Astrocyte (in vitro differentiated cells and primary cell): Measurements from ENCODE around the gene CPED1. TPM values are rescaled to one million over a fixed set of nuclear protein-coding genes. Genes with fewer than 3 reads are reported as not detected.

Source experiments
- DNase-seq: peaks from one replicate; pipeline ENCODE4 v3.0.0-alpha.2; 2010; ENCODE audit warnings: low read depth
- FAIRE-seq: peaks from 2 replicates; lab custom pipeline; 2011; peaks lifted over from hg19 to GRCh38; lab: Jason Lieb, UNC
- H2AFZ ChIP-seq: 2 replicates; pipeline ENCODE4 v1.6.0; 2012; ENCODE audit warnings: low read depth, low read length, inconsistent platforms
- H3K27ac ChIP-seq: 2 replicates; pipeline ENCODE4 v1.5.1; 2011; ENCODE audit warnings: low read depth, low read length, inconsistent platforms
- H3K27me3 ChIP-seq: 2 replicates; pipeline ENCODE4 v1.6.0; 2011; ENCODE audit warnings: low read length, inconsistent platforms; ENCODE audit not compliant: insufficient read depth
- H3K36me3 ChIP-seq: 2 replicates; pipeline ENCODE4 v1.5.1; 2011; ENCODE audit warnings: low read length, inconsistent platforms; ENCODE audit not compliant: insufficient read depth
- H3K4me1 ChIP-seq: 2 replicates; pipeline ENCODE4 v1.5.1; 2011; ENCODE audit warnings: low read length, inconsistent platforms; ENCODE audit not compliant: insufficient read depth
- H3K4me2 ChIP-seq: 2 replicates; pipeline ENCODE4 v1.6.0; 2012; ENCODE audit warnings: low read length, inconsistent platforms
- H3K4me3 ChIP-seq: 2 replicates; pipeline ENCODE4 v1.5.1; 2011; ENCODE audit warnings: low read depth, mild to moderate bottlenecking, low read length, inconsistent platforms; ENCODE audit not compliant: insufficient read depth
- H3K79me2 ChIP-seq: 2 replicates; pipeline ENCODE4 v1.6.0; 2012; ENCODE audit warnings: mild to moderate bottlenecking, low read length, inconsistent platforms; ENCODE audit not compliant: insufficient read depth
- H3K9ac ChIP-seq: 2 replicates; pipeline ENCODE4 v1.6.0; 2012; ENCODE audit warnings: mild to moderate bottlenecking, low read length, inconsistent platforms
- H3K9me3 ChIP-seq: 2 replicates; pipeline ENCODE4 v1.5.1; 2012; ENCODE audit warnings: low read depth, mild to moderate bottlenecking, low read length, inconsistent platforms; ENCODE audit not compliant: insufficient read depth
- H4K20me1 ChIP-seq: 2 replicates; pipeline ENCODE4 v1.6.0; 2012; ENCODE audit warnings: low read length, inconsistent platforms; ENCODE audit not compliant: insufficient read depth
- H3K27ac Mint-ChIP-seq: one replicate; pipeline ENCODE4 v1.8.0; 2021; ENCODE audit warnings: mild to moderate bottlenecking, mixed read lengths; ENCODE audit not compliant: unreplicated experiment
- H3K27me3 Mint-ChIP-seq: one replicate; pipeline ENCODE4 v1.8.0; 2021; ENCODE audit warnings: low read depth, mixed read lengths; ENCODE audit not compliant: unreplicated experiment
- H3K36me3 Mint-ChIP-seq: one replicate; pipeline ENCODE4 v1.8.0; 2021; ENCODE audit warnings: low read depth, mixed read lengths; ENCODE audit not compliant: unreplicated experiment
- H3K4me1 Mint-ChIP-seq: one replicate; pipeline ENCODE4 v1.8.0; 2021; ENCODE audit warnings: low read depth, mixed read lengths; ENCODE audit not compliant: unreplicated experiment
- H3K4me3 Mint-ChIP-seq: one replicate; pipeline ENCODE4 v1.8.0; 2021; ENCODE audit warnings: mild to moderate bottlenecking, moderate library complexity, mixed read lengths; ENCODE audit not compliant: unreplicated experiment
- H3K9me3 Mint-ChIP-seq: one replicate; pipeline ENCODE4 v1.8.0; 2021; ENCODE audit warnings: mild to moderate bottlenecking, mixed read lengths; ENCODE audit not compliant: unreplicated experiment
- EZH2 ChIP-seq: IDR thresholded peaks from 2 replicates; pipeline ENCODE4 v1.6.1; 2012; ENCODE audit warnings: mild to moderate bottlenecking, low read length, inconsistent platforms; ENCODE audit not compliant: insufficient read depth
- total RNA-seq: library from RNA; stranded (reverse); gene quantifications from 2 replicates; pipeline ENCODE4 v1.2.1, GENCODE V29; 2021
- TF ChIP-seq, protein P1 (sequence below): IDR thresholded peaks from 2 replicates; pipeline ENCODE4 v1.5.1; 2011; ENCODE audit warnings: low read depth, mild to moderate bottlenecking, inconsistent platforms, low read length, moderate library complexity; ENCODE audit not compliant: insufficient read depth

The CPED1 gene
- total RNA-seq, 1 donor from 2014 or later, result 6.1 TPM

DNA sequence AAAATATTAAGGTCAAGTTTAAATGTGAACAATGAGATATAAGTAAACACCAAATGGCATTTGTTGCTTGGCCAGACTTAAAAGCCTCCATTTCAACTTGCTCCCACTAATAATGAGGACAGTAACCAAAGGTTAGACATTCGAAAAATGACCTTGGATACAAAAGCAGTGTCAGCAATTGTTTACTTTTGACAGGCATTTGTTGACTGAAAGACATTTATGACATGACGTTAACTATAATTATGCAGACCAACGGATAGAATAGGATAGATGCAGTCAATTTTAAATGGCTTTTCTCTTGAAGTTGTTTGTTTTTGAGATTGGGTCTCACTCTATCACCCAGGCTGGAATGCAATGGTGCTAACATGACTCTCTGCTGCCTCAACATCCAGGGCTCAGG is 333.9 kb downstream of the CPED1 start:
- no peaks in the 10 kb centered on the region for H3K27me3 ChIP-seq
- Mint-ChIP-seq H3K27me3 (peaks cover 5% of the 10 kb centered on the region), H3K4me1 (peaks cover 3% of the 10 kb centered on the region), H3K27ac (no peak overlapping the region), H3K36me3 (no peaks in the 10 kb centered on the region), H3K4me3 (no peak overlapping the region), H3K9me3 (peaks cover 1% of the 10 kb centered on the region)
- FAIRE-seq (no peak), DNase-seq (no peak)
- no peaks in the 10 kb centered on the region for H4K20me1 ChIP-seq
- no peaks in the 10 kb centered on the region for H3K36me3 ChIP-seq
- no peaks in the 10 kb centered on the region for H3K9me3 ChIP-seq
- H3K27ac ChIP-seq, result no peak overlapping the region
- H3K9ac ChIP-seq, result no peak overlapping the region
- H3K79me2 ChIP-seq, result no peaks in the 10 kb centered on the region
- H2AFZ ChIP-seq, result no peak overlapping the region
- H3K4me1 ChIP-seq, result no peaks in the 10 kb centered on the region
- no peak overlapping the region for H3K4me2 ChIP-seq
- TF ChIP-seq, protein P1, sequence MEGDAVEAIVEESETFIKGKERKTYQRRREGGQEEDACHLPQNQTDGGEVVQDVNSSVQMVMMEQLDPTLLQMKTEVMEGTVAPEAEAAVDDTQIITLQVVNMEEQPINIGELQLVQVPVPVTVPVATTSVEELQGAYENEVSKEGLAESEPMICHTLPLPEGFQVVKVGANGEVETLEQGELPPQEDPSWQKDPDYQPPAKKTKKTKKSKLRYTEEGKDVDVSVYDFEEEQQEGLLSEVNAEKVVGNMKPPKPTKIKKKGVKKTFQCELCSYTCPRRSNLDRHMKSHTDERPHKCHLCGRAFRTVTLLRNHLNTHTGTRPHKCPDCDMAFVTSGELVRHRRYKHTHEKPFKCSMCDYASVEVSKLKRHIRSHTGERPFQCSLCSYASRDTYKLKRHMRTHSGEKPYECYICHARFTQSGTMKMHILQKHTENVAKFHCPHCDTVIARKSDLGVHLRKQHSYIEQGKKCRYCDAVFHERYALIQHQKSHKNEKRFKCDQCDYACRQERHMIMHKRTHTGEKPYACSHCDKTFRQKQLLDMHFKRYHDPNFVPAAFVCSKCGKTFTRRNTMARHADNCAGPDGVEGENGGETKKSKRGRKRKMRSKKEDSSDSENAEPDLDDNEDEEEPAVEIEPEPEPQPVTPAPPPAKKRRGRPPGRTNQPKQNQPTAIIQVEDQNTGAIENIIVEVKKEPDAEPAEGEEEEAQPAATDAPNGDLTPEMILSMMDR, result no peak
- no peak for TF ChIP-seq EZH2
- no peak overlapping the region for H3K4me3 ChIP-seq

DNA sequence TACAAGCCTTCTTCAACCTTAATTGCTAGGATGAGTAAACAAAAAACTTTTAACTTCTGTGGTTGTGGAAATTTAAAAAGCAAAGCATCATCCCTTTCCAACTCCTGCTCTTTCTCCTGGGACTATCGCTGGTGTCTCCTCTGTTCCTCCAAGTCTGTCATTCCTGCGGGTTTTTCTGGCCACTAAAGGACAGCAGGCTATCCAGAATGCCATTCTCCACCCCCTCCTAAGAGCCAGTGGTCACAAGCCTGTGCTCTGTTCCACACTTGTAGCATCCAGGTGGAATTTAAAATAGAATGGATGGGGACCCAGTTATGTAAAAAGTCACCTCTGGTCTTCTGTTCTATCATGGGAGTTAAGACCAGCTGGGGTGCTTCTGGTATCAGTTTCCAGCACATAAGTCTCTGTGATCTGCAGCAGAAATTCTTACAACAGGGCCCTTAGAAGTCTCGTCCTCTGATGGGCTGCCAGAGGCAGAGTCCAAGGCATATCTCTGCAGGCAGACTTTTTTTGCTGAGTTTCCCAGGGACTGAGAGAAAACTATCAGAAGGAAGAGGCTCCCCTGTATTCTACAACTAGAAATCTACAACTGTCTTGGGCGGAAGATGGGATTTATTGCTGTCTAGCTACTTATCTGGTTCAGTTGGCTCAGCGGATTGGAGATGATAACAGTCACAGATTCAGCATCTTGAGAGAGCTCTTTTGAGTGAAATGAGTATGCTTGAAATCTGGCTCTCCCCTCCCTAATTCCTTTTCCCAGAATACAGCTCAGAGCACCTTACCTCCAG is 335.2 kb downstream of the CPED1 start:
- Histone ChIP-seq H3K27me3 (peaks cover 5% of the 10 kb centered on the region), H2AFZ (no peak overlapping the region), H3K36me3 (no peaks in the 10 kb centered on the region), H3K79me2 (no peaks in the 10 kb centered on the region), H3K9me3 (no peaks in the 10 kb centered on the region), H3K9ac (no peak overlapping the region), H4K20me1 (no peaks in the 10 kb centered on the region), H3K4me2 (no peak overlapping the region), H3K27ac (no peak overlapping the region), H3K4me1 (no peaks in the 10 kb centered on the region), H3K4me3 (no peak overlapping the region)
- Mint-ChIP-seq H3K4me1 (peaks cover 3% of the 10 kb centered on the region), H3K4me3 (no peak overlapping the region), H3K9me3 (peaks cover 1% of the 10 kb centered on the region), H3K27me3 (peaks cover 17% of the 10 kb centered on the region), H3K36me3 (no peaks in the 10 kb centered on the region), H3K27ac (no peak overlapping the region)
- TF ChIP-seq, protein P1, result no peak
- TF ChIP-seq EZH2, result no peak
- no peak for FAIRE-seq
- DNase-seq, result no peak

- Histone ChIP-seq H3K4me3 (no peak overlapping the region), H3K27ac (no peak overlapping the region), H3K9ac (no peak overlapping the region), H3K4me2 (no peak overlapping the region), H3K9me3 (no peaks in the 10 kb centered on the region), H4K20me1 (no peaks in the 10 kb centered on the region), H3K4me1 (peaks cover 11% of the 10 kb centered on the region), H2AFZ (no peak overlapping the region), H3K27me3 (peaks cover 22% of the 10 kb centered on the region), H3K36me3 (no peaks in the 10 kb centered on the region), H3K79me2 (no peaks in the 10 kb centered on the region)
- no peak for TF ChIP-seq EZH2
- TF ChIP-seq, protein P1, result no peak
- DNase-seq (no peak), FAIRE-seq (no peak)
- Mint-ChIP-seq H3K9me3 (no peaks in the 10 kb centered on the region), H3K4me3 (no peak overlapping the region), H3K4me1 (peaks cover 3% of the 10 kb centered on the region), H3K27me3 (peaks cover 44% of the 10 kb centered on the region), H3K36me3 (no peaks in the 10 kb centered on the region), H3K27ac (no peak overlapping the region)
Observed at GRCh38 chr7:121327671-121328070, 339.2 kb downstream of the CPED1 start.
